NCI-H1092 (cell line): ENCODE data around the gene ZNF408.

ENCODE experiments used
- DNase-seq: peaks from one replicate; lab custom pipeline; 2025; lab: John Stamatoyannopoulos, UW

ZNF408 gene

DNA sequence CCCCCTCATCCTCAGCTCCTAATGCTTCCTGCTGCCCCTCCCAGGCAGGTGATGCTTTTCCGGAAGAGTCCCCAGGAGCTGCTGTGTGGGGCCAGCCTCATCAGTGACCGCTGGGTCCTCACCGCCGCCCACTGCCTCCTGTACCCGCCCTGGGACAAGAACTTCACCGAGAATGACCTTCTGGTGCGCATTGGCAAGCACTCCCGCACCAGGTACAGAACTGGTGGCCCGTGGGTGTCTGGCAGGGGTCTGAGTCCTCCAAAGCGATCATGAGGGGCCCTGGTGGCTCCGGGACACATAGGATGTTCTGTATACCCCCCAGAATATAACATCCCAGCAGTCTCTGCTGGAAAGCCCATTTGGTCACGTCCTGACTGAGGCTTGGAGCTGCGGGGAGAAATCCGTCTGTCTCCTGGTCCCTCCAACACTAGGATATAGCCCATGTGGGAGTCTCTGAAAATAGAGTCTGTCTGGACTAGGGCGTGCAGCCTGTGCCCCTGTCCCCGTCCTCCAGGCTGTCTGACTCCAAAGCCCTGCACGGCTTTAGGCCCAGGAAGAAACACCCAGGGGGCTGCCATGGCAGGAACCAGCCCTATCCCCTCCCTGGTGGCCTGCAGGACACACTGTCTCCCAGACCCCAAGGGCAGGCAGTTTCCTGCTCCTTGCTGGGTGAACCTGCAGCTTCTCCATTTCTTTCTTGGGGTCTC is 27.3 kb downstream of the ZNF408 start:
- DNase-seq = no peak

DNA sequence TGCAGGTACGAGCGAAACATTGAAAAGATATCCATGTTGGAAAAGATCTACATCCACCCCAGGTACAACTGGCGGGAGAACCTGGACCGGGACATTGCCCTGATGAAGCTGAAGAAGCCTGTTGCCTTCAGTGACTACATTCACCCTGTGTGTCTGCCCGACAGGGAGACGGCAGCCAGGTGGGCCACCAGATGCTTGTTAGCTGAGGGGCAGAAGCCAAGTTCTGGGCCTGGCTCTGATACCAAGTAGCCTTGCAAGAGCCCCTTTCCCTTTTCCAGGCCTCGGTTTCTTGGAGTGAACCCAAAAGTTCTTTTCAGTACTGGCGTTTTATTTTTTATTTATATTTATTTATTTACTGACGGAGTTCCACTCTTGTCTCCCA is 27.8 kb downstream of the ZNF408 start:
- DNase-seq = no peak

DNA sequence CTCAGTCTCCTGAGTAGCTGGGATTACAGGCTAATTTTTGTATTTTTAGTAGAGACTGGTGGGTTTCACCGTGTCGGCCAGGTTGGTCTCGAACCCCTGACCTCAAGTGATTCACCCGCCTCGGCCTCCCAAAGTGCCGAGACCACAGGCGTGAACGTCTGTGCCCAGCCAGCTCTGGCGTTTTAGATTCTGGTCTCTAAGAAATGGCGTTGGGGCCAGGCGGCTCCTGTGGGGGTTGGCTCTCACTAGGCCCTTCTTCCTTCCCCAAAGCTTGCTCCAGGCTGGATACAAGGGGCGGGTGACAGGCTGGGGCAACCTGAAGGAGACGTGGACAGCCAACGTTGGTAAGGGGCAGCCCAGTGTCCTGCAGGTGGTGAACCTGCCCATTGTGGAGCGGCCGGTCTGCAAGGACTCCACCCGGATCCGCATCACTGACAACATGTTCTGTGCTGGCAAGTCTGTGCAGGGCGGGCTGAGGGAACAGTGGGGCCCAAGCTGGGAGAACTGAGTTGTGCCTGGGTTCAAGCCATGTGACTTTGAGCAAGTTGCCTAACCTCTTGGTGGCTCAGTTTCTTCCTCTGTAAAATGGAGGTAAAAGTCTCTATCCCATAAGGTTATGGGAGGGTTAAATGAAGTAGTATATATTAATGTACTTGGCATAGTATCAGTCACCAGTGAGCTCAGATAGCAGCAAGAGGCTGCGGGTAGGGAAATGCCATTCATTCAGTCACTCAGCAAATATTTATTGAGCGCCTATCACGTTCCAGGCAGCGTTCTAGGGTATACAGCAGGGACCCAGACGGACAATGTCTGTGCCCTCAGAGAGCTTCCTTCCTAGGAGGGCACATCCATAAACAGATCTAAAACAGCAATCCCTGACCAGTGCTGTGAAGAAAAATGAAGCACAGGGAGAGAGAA is 28.5 kb downstream of the ZNF408 start:
- no peak for DNase-seq

DNA sequence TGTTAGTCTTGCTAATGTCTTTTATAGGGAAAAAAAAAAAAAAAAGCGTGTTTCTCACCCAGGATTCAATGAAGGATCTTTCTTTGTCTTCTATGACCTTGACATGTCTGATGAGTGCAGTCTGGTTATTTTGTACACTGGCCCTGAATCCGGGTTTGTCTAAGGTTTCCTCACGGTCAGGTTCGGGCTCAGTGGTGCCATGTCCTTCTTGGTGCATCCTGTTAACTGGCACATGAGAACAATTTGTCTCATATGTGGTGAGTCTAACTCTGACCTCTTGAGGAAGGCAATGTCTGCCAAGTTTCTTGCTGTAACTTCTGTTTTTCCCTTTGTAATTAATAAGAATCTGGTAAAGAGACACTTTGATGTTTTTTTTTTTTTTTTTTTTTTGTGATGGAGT is 30.7 kb downstream of the ZNF408 start:
- DNase-seq = no peak

DNA sequence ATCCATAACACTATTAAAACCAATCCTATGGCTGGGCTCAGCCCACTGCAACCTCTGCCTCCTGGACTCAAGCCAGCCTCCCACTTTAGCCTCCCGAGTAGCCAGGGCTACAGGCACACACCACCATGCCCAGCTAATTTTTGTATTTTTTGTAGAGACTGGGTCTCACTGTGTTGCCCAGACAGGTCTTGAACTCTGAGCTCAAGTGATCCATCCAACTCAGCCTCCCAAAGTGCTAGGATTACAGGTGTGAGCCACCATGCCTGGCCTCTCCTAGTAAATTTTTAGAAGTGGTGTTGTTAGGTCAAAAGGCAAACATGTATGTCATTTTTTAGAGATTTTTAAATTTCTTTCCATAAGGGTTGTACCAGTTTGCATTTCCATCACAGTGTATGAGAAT is 32.4 kb downstream of the ZNF408 start:
- DNase-seq = no peak

DNA sequence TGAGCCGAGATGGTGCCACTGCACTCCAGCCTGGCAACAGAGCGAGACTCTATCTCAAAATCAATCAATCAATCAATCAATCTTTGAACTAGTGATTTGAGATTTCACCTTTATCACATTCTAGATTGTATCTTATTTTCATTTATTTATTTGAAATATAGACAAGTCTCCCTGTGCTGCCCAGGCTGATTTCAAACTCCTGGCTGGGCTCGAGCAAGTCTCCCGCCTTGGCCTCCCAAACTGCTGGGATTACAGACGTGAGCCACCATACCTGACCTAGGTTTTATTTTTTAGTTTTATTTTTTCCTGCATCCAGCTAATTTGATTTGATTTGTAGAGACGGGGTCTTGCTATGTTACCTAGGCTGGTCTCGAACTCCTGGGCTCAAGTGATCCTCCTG is 35.3 kb downstream of the ZNF408 start:
- DNase-seq = no peak

DNA sequence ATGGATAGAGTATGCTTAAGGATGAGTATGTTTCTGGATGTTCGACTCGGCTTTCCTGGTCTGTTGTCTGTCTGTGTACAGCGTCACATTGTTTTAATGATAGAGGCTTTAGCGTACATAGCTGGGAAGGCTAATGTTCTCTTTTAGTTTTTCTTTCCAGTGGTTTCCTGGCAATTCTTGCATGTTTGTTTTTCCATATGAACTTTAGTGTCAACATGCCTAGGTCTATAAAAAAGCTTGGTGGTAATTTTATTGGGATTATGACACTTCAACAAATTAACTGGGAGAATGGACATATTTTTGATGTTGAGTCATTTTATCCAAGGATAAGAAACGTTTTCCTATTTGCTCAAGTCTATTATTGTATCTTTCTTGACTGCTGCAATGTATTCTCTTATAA is 35.8 kb downstream of the ZNF408 start:
- no peak for DNase-seq

DNA sequence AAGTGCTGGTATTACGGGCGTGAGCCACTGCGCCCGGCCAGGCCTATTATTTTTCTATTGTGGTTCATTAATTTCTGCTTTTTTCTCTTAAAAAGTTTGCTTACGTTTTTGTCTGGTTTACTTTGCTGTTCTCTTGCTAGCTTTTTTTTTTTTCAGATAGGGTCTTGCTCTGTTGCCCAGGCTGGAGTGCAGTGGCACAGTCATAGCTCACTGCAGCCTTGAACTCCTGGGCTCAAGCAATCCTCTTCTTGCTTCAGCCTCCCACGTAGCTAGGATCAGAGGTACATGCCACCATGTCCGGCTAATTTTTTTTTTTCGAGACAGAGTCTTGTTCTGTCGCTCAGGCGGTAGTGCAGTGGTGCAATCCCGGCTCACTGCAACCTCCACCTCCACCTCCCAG is 36.9 kb downstream of the ZNF408 start:
- DNase-seq = no peak

DNA sequence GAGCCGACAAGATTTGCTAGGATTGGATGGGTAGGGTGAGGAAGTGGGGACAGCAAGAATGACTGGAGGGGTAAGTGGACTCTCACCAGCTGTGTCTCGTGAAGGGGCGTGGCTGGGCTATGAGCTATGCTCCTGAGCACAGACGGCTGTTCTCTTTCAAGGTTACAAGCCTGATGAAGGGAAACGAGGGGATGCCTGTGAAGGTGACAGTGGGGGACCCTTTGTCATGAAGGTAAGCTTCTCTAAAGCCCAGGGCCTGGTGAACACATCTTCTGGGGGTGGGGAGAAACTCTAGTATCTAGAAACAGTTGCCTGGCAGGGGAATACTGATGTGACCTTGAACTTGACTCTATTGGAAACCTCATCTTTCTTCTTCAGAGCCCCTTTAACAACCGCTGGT is 38.1 kb downstream of the ZNF408 start:
- no peak for DNase-seq

DNA sequence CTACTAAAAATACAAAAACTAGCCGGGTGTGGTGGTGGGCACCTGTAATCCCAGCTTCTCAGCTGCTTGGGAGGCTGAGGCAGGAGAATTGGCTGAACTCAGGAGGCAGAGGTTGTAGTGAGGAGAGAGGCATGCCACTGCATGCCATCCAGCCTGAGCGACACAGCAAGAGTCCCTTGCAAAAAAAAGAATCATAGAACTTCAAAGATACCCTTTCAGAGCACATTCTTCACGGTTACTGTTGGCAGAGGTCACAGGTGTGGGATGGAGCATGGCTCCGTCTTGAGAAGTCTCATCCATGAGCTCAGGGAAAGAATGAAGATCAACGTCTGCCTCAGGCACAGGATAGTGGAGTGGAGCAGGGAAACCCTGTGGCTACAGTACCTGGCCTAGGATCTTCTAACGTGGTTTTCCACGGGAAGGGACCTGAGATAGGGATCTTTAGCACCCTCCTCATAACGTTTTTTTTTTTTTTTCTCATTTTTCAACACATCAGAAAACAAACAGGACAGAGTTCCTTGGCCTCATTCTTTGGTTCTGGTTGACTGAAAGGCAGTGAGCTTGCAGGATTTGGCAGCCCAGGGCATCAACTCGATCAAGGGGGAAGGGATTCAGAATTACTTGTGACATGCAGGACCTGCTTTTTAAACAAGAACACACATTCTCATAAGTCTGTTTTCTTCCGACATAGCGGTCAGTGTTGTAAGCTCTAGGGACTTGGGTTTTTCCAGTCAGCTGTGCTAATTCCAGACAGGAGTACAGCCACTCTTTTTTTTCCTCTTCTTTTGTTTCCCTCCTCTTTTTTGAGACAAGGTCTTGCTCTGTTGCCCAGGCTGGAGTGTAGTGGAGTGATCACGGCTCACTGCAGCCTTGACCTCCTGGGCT is 41.0 kb downstream of the ZNF408 start:
- no peak for DNase-seq

DNA sequence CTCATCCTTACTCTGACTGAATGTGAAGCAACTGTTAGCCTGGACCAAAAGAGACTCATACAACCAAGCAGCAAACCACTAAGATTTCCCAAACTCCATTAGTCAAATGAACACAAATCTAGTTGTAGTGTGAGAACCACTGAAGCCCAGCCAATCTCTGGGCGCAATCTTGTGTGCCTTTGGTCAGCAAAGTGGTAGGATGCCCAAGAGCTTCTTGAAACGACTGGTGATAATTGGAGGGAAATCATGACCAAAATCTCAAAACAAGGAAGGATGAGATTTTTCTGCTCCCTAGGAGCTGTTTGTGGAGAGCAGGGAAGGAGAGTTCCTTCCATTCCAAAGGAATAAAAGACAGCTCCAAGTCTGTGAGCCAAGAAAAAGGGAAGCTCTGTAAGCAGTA is 42.2 kb downstream of the ZNF408 start:
- no peak for DNase-seq

DNA sequence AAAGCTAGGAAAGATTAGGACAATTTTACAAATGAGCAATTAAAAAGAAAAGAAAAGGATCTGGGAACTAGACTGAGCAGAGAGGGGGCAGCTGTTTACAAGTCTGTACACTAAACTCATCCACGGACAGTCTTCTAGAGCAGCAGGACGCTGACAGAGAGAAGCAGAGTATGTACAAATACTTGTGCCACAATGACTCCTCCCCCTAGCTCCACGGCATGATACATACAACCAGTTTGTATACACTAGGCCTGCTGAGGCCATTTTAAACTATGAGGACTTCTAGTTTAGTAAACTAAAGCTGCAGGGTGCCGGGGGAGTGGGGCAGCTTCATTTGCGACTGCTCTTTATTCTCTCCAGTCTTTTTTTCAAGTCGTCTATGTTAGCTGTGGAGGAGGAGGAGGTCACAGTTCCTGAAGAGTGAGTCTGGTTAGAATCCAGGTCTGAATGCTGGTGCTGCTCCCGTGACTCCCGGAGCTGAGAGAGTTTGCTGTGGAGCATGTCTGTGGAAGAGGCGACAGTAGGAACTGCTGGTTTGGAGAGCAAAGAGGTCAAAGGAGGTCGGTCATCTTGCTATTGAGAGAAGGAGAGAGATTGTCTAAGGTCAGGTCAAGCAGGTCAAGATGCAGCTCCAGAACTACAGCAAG is 43.0 kb downstream of the ZNF408 start:
- DNase-seq = no peak

DNA sequence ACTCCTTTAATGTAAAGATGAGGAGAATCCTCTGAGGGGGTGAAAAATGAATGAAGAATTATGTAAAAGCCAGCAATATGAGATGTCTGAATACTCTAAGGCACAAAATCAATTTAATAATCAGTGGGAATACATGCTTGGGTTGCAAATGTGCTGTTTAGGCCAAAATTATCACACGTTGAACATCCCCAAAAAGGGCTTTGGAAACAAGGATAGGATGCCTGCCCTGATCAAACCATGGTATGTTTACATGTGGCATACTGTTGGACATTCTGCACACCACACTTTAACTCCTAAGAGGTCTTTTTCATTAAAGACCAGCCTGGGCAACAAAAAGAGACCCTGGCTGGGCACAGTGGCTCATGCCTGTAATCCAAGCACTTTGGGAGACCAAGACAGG is 44.5 kb downstream of the ZNF408 start:
- no peak for DNase-seq

DNA sequence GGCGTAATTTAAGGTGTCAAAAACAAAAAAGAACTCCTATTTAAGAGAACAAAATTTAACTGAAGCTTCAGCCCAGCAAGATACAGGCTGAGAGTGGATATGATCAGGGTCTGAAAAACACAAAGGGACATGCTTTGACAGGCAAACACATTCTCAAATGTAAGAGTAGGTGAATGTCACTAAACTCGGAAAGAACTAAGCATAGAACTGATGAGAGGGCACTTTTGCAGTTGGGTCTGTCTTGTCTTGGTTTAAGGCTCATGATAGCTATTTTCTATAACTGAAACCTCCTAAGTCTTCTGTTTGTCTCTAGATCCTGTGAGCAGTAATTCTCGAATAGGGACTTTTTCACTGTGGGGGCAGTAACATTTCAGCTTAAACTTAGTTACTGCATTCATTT is 45.2 kb downstream of the ZNF408 start:
- DNase-seq = no peak

DNA sequence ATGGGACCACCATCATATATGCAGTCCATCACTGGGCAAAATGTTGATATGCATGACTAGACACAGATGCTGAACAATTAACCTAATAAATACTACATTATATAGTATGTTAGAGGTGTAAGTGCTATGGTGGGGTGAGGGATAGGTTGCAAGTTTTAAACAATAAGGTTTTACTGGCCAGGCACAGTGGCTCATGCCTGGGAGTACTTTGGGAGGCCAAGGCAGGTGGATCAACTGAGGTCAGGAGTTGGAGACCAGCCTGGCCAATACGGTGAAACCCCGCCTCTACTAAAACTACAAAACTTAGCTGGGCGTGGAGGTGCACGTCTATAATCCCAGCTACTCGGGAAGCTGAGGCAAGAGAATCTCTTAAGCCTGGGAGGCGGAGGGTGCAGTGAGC is 46.3 kb downstream of the ZNF408 start:
- DNase-seq = no peak
